HepG2 (cell line): ENCODE data around the gene MAB21L4. TPM values are rescaled to one million over a fixed set of nuclear protein-coding genes. Genes with fewer than 3 reads are reported as not detected.

Source experiments
- AGO1 ChIP-seq: fragments of 200-400 bp; formaldehyde crosslinking; IDR thresholded peaks from 2 replicates; pipeline ENCODE4 v1.6.1; 2017; ENCODE audit warnings: mild to moderate bottlenecking, low read depth, low read length, moderate library complexity; ENCODE audit not compliant: poor library complexity, severe bottlenecking
- BCL6 ChIP-seq: IDR thresholded peaks from 2 replicates; pipeline ENCODE4 v1.6.1; 2016; ENCODE audit warnings: missing genetic modification reagents, missing compliant biosample characterization
- EZH2 ChIP-seq: conservative IDR thresholded peaks from 2 replicates; pipeline ENCODE4 v1.6.1; 2012; ENCODE audit warnings: mild to moderate bottlenecking, low read depth, low read length, moderate library complexity
- KLF13 ChIP-seq: sonication (generic); formaldehyde crosslinking; IDR thresholded peaks from 2 replicates; pipeline ENCODE4 v1.4.0; 2020; ENCODE audit warnings: mild to moderate bottlenecking, missing genetic modification reagents
- MTF2 ChIP-seq: sonication (generic); formaldehyde crosslinking; IDR thresholded peaks from 2 replicates; pipeline ENCODE4 v1.5.0; 2020; ENCODE audit warnings: missing genetic modification reagents, borderline replicate concordance
- NCOA1 ChIP-seq: sonication (generic); formaldehyde crosslinking; IDR thresholded peaks from 2 replicates; pipeline ENCODE4 v1.9.0; 2021; ENCODE audit warnings: missing genetic modification reagents
- NPAS2 ChIP-seq: sonication (generic); formaldehyde crosslinking; IDR thresholded peaks from 2 replicates; pipeline ENCODE4 v1.8.0; 2022; ENCODE audit warnings: mild to moderate bottlenecking, missing genetic modification reagents, borderline replicate concordance
- REL ChIP-seq: sonication (generic); formaldehyde crosslinking; conservative IDR thresholded peaks from 2 replicates; pipeline ENCODE4 v1.8.0; 2022; ENCODE audit warnings: mild to moderate bottlenecking, missing genetic modification reagents, moderate library complexity
- RFXANK ChIP-seq: IDR thresholded peaks from 2 replicates; pipeline ENCODE4 v1.6.1; 2016
- SRSF9 ChIP-seq: fragments of 200-400 bp; formaldehyde crosslinking; IDR thresholded peaks from 2 replicates; pipeline ENCODE4 v1.6.1; 2018; ENCODE audit warnings: borderline replicate concordance, mild to moderate bottlenecking, low read depth, low read length; ENCODE audit not compliant: insufficient read depth, poor library complexity, severe bottlenecking
- ZHX2 ChIP-seq, 2 experiments: sonication (generic) in 1 of 2; formaldehyde crosslinking in 1 of 2; IDR thresholded peaks; 2 replicates each; pipeline versions ENCODE4 v1.6.1 to v1.9.0; 2014 to 2022; ENCODE audit warnings: antibody characterized with exemption in 1 of 2, borderline replicate concordance in 1 of 2, inconsistent platforms in 1 of 2, low read depth in 1 of 2, missing genetic modification reagents in 1 of 2
- ZNF205 ChIP-seq: IDR thresholded peaks from 2 replicates; pipeline ENCODE4 v1.6.1; 2018; ENCODE audit warnings: missing biosample characterization, missing genetic modification reagents
- ZNF329 ChIP-seq: sonication (generic); formaldehyde crosslinking; IDR thresholded peaks from 2 replicates; pipeline ENCODE4 v1.9.0; 2021; ENCODE audit warnings: low read depth, mild to moderate bottlenecking, missing genetic modification reagents
- ZNF543 ChIP-seq: sonication (generic); formaldehyde crosslinking; IDR thresholded peaks from 2 replicates; pipeline ENCODE4 v1.4.0; 2020; ENCODE audit warnings: mild to moderate bottlenecking, missing genetic modification reagents
- ZNF558 ChIP-seq: sonication (generic); formaldehyde crosslinking; IDR thresholded peaks from 2 replicates; pipeline ENCODE4 v1.9.0; 2022; ENCODE audit warnings: mild to moderate bottlenecking, missing genetic modification reagents, borderline replicate concordance
- ZNF574 ChIP-seq: sonication (generic); formaldehyde crosslinking; IDR thresholded peaks from 2 replicates; pipeline ENCODE4 v1.4.0; 2020; ENCODE audit warnings: missing genetic modification reagents
- ZNF660 ChIP-seq: sonication (generic); formaldehyde crosslinking; IDR thresholded peaks from 2 replicates; pipeline ENCODE4 v1.5.1; 2020; ENCODE audit warnings: mild to moderate bottlenecking, low read depth, missing genetic modification reagents, borderline replicate concordance
- ZNF703 ChIP-seq: sonication (generic); formaldehyde crosslinking; IDR thresholded peaks from 2 replicates; pipeline ENCODE4 v1.5.1; 2020; ENCODE audit warnings: missing genetic modification reagents, mild to moderate bottlenecking, moderate library complexity, borderline replicate concordance
- polyA plus RNA-seq, 8 experiments: library from polyadenylated mRNA; depleted of rRNA in 3 of 8; stranded (reverse) in 7 of 8; unstranded in 1 of 8; fragments of >200 nt; fragmentation: Illumina TruSeq in 4 of 8; extraction: Trizol in 4 of 8; gene quantifications; 2 replicates each; pipeline versions ENCODE4 v1.2.1 to v1.2.3, GENCODE V29; 2011 to 2016; ENCODE audit warnings: low read depth in 4 of 8, missing spikeins in 1 of 8, mixed read lengths in 1 of 8; ENCODE audit not compliant: insufficient read depth in 1 of 8
- total RNA-seq, 5 experiments: library from RNA; depleted of rRNA; stranded (reverse); fragments of >200 nt; fragmentation: Illumina TruSeq; extraction: Trizol; gene quantifications; 2 replicates each; pipeline ENCODE4 v1.2.3, GENCODE V29; 2016; ENCODE audit warnings: low read depth in 1 of 5
- TF ChIP-seq, protein P1 (sequence below): sonication (generic); formaldehyde crosslinking; IDR thresholded peaks from 2 replicates; pipeline ENCODE4 v1.8.1; 2023; ENCODE audit warnings: mild to moderate bottlenecking, missing genetic modification reagents

MAB21L4 gene
- total and polyA plus RNA-seq, 2 of the 13 experiments (the other 11 are each of a cell fraction or from before 2014, with no cell fraction given): 3.0 to 14.0 TPM

DNA sequence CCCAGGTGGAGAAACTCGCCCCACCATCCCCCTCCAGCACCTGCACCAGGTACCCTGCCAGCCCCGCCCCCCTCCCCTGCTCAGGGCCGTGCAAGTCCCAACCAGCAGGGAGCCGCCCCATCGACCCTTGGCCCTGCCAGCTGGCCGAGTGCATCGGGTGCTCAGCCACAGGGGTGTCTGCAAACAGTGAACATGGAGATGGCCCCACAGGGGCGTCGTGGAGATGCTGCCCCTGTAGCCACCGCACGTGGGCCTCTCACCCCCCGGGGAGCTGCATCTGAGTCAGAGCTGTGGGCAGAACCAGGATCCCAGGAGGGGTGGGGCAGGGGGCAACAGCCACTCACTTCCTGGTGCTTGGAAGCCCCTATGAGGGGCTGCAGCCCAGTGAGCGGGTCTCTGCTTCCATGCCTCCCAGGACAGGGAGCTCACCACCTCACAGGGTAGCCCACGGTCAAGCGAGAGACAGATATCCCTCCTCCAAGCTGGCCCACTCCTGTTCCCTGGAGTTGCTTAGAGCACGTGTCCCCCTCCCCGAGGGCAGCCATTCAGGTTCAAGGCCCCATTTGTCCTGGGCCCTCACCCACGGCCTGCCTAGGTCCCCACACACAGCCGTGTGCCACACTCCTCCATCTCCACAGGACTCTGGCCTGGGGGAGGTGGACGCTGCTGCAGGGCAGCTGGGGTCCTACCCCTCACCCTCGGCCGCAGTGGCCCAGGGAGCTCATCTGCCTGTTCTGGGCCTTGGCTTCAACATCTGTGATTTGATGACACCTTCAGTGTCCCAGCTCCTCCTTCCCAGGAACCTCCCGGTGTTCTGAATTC is 1.1 kb upstream of the MAB21L4 start (continued):
- TF ChIP-seq REL (CRISPR knock-in tag) (no peak), RFXANK (CRISPR knock-in tag) (no peak), ZNF329 (CRISPR knock-in tag) (no peak), NCOA1 (CRISPR knock-in tag) (peak; percentile 66; the same call in 1 of the 2 replicates), MTF2 (CRISPR knock-in tag) (no peak; the same call in 1 of the 2 replicates), AGO1 (no peak), ZNF660 (CRISPR knock-in tag) (no peak), ZNF574 (CRISPR knock-in tag) (peak; percentile 72), SRSF9 (no peak), ZNF558 (no peak), NPAS2 (CRISPR knock-in tag) (0 out of 2 replicates have a peak, but pooled peaks have one; percentile 20), ZNF205 (CRISPR knock-in tag) (no peak), ZNF703 (no peak), ZNF543 (CRISPR knock-in tag) (no peak), EZH2 (no peak), ZHX2 (IDR thresholded peaks at IDR 0.05; ENCODE audit: low read depth) (no peak), ZHX2 (CRISPR knock-in tag; IDR thresholded peaks at IDR 0.05; ENCODE audit: borderline replicate concordance) (no peak), KLF13 (CRISPR knock-in tag) (0 out of 2 replicates have a peak, but pooled peaks have one; percentile 22), BCL6 (CRISPR knock-in tag) (no peak; the same call in 1 of the 2 replicates)
- TF ChIP-seq, protein P1, sequence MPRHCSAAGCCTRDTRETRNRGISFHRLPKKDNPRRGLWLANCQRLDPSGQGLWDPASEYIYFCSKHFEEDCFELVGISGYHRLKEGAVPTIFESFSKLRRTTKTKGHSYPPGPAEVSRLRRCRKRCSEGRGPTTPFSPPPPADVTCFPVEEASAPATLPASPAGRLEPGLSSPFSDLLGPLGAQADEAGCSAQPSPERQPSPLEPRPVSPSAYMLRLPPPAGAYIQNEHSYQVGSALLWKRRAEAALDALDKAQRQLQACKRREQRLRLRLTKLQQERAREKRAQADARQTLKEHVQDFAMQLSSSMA (CRISPR knock-in tag): no peak
